Stimulated activated CD4-positive, alpha-beta T cell treated with anti-CD3 and anti-CD28 coated beads, Interleukin-1b, Interleukin-23, amount 100 ng/mL, for 4 hours (primary cell): ENCODE measurements around the gene CRIP1.

Source experiments
- DNase-seq, 2 donors: peaks; one replicate each; pipeline ENCODE4 v3.0.0-alpha.2; 2020; ENCODE audit warnings: low read depth in 2 of 2

Gene CRIP1

DNA sequence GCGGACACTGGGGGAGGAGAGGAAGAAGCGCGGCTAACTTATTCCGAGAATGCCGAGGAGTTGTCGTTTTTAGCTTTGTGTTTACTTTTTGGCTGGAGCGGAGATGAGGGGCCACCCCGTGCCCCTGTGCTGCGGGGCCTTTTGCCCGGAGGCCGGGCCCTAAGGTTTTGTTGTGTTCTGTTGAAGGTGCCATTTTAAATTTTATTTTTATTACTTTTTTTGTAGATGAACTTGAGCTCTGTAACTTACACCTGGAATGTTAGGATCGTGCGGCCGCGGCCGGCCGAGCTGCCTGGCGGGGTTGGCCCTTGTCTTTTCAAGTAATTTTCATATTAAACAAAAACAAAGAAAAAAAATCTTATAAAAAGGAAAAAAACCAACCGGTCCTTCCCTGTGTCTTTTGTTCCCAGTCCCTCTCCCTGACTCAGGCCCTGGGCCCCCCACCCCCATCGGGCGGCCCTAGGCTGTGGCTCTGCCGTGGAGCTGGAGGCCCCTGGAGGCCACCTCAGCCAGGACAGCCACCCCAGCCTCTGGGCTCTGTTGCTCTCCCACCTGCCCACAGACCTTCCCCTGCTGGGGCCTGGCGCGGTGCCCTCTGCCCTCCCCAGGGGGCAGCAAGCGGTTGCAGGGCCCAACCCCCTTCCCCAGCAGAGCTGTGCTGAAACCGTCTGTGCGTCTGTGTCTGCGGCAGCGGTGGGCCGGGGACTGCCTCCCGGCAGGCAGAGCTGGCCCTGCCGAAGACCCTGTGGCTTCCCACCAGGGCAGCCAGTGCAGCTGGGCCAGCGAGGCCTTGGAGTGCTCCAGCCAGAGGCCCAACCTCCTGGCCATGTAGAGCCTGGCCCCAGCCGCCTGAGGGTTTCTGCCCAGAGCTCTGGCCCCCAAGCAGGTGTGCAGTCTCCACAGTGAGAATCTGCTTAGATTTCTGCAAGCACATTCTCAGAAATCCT lies 16.1 kb upstream of the CRIP1 start:
- DNase-seq: no peak

DNA sequence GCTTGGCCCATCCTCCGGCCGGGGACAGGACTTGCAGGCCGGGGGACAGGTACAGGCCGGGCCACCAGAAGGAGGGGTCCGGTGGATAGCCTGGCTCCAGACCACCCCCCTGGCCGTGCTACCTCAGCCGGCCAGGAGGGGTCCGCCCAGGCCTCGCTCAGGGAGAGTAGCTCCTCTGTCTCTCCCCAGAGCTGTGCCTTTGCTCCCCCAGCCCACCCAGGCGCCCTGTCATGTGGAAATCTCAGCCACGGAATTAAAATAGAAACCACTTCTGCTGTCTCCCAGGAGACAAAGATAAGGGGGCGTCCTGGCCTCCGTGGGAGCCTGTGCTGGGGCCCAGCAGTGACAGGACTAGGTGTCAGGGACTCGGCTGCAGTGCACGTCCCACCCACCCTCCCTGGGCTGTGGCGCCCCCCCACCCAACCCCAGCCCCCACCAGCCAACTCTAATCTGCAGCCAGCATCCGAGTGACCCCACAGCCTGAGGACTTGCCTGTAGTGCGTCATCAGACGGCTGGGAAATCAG lies 15.3 kb upstream of the CRIP1 start:
- DNase-seq: no peak

DNA sequence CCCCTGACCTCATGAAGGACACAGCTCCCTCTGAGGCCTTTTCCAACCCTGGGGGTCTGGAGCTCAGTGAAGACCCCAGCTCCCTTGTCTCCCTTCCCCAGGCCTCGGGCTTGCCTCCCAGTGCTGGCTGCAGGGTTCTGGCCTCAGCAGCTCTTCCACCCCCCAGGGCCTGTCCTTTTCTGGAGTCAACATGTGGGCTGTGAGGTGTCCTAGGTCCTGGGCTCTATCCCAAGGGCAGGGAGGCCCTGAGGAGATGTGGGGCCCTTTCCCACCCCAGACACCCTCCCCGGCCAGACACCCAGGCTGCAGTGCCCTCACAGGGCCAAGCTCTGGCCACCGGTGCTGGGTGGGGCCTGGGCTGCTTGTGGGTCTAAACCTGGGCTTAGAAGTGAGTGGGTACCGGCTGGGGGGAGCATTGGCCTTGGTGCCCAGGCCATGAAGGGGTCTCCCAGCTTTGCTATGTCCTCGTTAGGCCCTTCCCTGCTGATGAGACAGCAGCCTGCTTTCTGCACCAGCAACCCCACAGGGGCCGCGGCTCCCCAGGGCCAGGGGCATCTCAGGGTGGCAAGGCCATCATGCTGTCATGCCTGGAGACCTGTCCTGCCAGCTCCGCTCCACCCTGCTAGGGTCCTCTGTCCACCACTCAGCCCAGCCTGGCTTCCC lies 14.7 kb upstream of the CRIP1 start:
- DNase-seq: no peak

DNA sequence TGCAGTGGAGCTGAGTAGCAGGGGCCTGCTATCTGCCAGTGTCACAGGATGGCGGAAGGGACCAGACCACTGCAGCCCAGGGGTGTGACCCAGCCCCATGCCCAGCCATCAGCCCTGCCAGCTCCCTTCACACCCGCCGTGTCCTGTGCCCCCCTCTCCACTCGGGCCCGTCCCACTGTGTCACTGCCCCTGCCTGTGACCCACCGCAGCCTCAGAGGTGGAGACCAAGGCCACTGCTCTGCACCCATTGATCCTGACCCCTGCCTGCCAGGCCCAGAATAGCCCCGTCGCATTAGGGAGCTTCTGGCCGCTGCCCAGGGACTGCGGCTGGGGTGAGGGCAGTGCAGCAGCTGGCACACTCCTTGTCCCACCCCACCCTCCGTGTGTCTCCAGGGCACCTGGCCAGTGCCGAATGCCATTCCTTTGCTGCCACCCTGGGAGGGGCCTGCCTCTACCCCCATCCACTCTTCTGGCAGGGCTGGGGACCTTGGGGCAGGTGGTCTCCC lies 14.1 kb upstream of the CRIP1 start:
- DNase-seq: no peak

DNA sequence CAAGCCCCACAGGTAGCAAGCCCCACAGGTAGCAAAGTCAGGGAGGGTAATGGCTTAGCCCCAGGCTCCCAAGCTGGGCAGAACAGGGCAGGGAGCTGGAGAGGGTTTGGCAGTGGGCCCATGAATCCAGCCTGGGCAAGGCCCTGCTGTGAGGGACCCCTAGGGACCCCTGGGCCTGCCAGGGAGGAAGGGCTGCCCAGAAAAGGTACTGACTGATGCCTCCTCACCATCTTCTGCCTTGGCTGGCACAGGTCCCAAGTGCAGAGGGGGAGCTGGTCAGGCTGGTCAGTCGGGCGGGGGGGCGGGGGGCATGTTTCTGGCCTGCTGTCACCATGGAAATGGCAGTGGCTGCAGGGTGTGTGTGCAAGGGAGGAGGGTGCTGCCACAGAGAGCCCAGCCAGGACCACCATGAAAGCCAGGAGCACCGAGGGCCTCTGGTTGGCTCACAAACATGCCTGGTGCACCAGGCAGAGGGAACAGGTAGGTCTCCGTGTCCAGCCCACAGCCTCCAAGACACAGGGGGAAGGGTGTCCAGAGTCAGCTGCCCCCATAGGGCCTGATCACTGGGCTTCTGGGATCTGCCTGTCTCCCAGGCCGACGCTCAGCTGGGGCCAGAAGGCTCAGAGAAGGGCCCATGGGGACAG lies 13.5 kb upstream of the CRIP1 start:
- DNase-seq: no peak

DNA sequence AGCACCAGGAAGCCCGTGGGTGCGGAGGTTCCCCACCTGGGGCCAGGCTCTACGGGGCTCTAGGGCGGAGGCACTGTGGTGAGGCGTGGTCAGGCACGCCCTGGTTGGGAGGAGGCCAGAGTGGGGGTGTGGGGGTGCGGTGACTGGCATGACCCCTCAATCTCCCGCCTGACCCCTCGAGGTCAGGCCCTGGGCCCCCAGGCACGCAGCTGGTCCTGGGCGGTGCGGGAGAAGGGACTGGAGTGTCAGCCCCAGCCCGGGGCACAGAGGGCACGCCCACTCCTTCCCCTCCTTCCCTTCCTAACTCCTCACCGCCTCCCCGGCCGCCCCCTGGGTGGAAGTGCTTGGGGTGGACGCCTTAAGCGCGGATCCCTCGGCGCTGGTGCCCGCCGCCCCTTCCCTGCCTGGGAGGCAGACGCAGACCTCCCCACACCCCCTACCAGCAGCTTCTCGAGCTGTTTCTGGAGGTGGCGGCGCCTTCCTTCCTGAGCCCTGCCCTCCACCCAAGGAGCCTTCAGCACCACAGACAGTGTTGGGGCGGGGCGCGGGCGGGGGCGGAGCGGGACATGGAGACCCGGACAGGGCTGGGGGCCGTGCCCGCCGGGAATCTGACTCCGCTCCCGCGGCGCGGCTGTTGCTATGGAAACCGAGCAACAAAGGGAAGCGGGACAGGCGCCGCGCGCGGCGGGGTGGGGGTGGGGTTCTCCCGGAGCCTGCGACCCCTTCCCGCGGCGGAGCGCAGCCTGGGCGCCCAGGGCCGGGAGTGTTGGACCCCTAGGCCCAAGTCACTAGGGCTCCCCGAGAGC lies 12.8 kb upstream of the CRIP1 start:
- peak in 1 of 2 donors; percentile 58 for DNase-seq

DNA sequence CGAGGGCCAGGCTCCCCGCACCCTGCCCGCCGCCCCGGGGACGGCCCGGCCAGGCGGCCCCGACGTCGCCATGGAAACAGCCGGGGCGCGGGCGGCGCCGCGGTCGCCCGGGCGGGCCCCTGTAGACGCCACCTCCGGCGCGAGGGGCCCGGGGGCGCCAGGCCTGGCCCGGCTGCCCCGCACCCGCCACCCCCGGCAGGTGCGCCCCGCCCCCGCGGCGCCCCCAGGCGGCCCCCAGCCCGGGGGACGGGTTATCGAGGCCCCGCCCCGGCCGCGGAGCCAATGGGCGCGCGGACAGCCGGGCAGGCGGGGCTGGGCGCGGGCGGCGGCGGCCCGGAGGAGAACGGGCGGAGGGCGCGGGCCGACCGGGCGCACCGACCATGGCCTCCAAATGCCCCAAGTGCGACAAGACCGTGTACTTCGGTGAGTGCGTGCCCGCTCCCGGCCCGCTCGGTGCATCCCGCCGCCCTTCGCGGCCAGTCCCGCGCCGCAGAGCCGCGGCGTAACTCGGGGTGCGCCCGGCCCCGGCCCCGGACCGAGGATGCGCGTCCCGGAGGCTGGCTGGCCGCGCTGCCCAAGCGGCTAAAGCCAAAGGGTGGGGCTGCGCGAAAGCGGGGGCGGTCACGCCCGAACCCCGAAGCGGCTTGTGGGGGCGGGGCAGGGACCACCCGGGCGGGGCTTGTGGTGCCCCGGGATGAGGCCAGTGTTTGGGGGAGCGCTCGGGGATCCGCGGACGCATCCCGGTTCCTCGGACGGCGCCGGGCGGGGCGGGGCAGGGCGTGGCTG lies 12.0 kb upstream of the CRIP1 start, which contains the start of gene CRIP2:
TSS of gene CRIP2 (plus strand) at position 339 of the 786 bp plus-strand sequence. CDS start at position 381, 42 bp downstream.
- DNase-seq: no peak

DNA sequence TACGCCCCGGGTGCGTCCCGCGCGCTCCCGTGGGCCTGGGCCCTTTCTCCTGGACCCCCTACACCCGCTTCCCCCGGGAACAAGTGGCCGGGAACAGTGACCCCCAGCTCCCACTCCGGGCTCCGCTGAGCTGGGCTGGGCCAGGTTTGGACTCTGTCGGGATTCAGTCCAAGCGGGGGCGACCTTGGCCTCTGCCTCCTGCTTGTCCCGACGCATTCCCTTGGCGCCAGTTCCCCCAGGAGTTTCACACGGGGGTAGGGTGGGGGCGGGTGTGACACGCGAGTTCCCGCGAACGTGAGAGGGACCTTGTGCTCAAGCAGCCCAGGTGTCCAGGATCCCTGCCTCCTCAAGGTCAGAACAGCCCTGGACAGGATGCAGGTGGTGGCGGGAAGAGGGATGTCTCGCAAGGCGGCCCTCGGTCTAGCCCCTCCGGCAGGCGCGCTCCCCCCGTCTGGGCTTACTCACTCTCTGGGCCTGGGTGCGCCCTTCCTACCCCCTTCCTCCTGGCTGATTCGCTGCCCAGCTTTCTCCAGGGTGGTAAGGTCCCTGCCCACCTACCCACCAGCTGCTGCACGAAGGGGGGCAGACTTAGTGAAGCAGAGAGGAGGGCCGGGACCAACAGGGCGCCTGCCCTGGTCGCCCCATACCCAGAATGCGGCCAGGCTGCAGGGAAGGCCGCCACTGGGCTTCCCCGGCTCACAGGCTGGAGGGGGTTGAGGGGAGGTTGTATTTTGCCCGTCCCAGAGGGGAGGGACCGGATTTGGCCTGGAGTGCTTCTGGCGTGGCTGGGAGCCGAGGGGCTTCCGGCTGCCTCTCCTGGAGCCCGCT lies 11.2 kb upstream of the CRIP1 start:
- DNase-seq: no peak

DNA sequence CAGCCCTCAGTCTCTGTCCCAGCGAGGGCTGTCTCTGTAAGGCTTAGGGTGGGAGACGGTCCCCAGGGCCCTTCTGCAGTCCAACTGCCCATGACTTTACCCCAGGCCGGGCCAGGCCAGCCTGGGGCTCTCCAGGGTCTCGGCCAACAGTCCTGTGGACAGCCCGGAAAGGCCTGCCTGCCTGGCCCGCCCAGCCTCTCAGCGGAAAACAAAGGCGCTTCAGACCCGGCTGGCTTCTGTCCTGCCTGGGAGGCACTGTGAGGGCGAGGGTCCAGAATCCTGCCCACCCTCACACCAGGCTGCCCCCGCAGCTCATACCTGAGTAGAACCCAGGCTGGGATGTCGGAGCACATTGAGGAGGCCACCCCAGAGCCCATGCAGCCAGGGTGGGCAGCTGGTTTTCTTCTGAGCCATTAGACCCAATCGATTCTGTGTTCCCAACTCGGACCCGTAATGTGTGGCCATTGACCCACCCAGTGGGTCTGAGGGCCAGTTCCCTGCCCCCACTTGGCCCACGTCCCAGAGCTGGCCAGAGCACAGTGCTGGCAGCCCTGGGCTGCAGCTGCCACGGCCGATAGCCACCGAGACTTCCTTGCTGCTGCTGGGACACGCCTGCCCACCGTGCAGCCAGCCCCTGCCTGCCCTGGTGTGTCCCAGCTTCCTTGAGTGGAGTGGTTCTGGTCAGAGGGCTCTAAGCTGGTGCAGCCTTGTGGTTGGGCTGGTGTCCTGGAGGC lies 10.4 kb upstream of the CRIP1 start:
- no peak for DNase-seq

DNA sequence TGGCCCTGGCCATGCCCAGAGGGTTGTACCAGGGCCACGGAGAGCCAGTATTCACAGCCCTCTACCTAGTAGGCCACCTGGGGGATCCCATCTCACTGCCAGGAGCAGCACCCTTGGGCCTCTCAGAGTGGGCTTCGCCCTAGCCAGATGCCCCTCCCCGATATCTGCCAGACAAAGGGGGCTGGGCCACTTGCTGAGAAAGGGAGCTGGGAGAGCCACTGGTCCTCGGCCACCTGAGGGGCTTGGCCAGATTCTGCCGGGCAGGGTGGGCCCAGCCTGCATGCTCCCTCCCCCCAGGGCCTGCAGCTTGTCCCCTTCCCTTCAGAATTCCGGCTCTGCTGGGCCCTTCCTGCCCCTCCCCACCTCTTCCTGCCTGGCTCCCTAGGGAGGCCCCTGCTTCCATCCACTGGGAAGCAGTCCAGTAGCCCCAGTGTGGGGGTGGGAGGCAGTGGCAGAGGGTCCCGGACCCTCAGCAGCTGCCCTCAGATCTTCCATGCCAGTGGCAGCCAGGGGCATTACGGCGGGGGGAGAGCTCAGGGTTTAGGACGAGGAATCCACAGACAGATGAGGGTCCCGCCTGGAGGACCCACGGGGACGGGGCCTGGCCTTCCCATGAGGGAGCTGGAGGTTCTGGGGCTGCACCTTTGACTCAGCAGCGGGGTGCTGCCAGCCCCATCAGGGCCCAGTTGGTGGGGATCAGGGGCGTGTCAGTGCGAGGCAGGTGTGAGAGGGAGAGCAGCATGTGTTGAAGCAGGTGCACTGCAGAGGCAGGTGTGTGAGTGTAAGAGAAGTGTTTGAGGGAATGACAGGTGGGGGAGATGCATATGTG lies 9.6 kb upstream of the CRIP1 start:
- no peak for DNase-seq

DNA sequence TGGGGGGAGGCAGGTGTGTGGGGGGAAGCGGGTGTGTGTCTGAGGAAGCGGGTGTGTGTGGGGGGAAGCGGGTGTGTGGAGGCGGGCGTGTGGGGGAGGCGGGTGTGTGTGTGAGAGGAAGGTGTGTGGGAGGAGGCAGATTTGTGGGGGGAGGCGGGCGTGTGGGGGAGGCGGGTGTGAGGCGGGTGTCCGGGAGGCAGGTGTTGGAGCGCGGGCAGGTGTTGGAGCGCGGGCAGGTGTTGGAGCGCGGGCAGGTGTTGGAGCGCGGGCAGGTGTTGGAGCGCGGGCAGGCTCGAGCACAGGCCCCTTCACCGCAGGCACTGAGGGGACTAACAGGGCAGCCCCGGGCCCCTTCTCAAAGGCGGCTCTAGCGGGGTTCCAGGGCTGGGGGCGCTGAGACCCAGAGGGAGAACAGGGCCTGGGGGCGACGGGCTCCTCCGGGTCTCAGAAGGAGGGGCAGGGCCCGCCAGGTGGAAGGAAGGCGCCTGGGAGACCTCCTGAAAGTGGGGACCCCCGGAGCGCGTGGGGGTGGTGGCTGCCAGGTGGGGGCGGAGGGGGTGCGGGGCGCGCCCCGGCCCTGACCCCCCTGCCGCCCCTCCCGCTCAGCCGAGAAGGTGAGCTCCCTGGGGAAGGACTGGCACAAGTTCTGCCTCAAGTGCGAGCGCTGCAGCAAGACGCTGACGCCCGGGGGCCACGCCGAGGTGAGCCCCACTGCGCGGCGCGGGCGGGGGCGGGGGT lies 8.9 kb upstream of the CRIP1 start:
- DNase-seq: no peak

DNA sequence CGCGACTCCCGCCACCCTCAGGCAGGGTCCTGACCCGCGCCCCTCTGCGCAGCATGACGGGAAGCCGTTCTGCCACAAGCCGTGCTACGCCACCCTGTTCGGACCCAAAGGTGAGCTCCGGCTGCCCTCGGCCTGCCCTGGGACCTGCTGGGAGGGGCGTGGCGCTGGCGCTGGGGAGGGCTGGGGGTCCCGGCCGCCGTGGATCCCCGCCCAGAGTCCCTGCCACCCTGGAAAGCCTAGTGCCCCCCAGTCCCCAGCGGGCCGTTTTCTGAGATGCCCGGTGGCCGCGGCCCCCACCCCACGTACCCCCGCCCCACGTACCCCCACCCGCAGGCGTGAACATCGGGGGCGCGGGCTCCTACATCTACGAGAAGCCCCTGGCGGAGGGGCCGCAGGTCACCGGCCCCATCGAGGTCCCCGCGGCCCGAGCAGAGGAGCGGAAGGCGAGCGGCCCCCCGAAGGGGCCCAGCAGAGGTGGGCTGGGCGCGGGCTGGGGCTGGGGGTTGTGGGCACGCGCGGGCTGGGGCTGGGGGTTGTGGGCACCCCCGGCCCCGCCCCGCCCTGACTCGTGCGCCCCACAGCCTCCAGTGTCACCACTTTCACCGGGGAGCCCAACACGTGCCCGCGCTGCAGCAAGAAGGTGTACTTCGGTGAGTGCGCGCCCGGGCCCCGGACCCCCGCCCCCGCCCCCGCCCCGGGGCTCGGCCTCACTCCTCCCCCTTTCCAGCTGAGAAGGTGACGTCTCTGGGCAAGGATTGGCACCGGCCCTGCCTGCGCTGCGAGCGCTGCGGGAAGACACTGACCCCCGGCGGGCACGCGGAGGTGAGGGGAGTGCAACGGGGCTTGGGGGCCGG lies 8.1 kb upstream of the CRIP1 start:
- no peak for DNase-seq

DNA sequence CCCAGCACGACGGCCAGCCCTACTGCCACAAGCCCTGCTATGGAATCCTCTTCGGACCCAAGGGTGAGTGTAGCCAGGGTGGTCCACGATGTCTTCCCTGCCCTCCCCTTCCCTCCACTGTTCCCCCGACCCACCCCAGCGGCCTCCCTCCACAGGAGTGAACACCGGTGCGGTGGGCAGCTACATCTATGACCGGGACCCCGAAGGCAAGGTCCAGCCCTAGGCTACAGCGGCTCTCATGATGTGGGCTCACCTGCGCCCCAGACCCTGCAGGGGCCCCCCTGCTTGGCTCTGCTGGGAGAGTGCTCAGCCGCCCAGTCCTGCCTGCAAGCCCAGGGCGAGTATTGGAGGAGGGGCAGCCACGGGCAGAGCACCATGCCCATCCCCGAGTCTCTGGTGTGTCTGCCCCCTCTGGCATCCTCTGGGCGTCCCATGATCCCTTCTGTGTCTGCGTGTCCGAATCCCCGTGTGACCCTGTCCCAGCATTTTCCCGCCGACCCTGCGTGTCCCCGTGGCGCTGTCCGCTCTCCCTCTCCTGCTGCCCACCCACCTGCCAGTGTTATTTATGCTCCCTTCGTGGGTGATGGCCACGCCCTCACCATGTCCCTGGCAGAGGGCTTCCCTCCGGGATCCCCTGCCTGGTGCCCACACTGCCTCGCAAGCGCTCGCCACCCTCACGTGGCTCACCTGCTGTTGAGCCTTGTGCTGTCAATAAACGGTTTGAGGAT lies 7.1 kb upstream of the CRIP1 start:
- DNase-seq: no peak

DNA sequence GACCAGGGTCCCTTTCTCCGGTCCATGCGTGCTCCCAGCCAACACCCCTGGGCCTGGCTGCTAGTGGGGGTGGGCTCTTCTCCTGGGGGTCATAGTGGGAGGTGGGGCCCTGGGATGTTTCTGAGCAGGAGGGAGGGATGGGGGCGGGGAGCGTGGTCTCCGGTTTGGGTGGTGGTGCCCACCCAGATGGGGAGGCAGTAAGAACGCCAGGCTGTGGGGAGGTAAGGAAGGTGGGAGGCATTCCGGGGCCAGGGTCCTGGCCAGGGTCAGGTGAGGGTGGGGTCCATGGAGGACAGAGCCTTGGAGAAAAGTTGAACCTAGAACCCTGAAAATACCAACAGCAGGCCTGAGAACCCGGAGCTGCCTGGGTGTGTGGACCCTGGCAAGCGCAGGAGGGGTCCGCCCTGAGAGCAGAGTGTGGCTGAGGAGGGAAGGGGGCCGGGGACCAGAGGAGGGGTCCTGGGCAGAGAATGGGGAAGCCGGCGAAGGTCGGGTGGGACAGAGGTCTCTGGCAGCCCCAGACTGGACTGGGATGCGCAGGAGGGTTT lies 6.4 kb upstream of the CRIP1 start:
- no peak for DNase-seq
